Kidney epithelial cell (primary cell): ENCODE measurements around the gene SEC16B. TPM values are rescaled to one million over a fixed set of nuclear protein-coding genes. Genes with fewer than 3 reads are reported as not detected.

Source experiments
- DNase-seq: peaks from one replicate; pipeline ENCODE4 v3.0.0-alpha.2; 2010; ENCODE audit warnings: low read depth
- H3K27me3 ChIP-seq: 2 replicates; pipeline ENCODE4 v1.6.0; 2011; ENCODE audit warnings: low read length; ENCODE audit not compliant: control insufficient read depth, insufficient read depth
- H3K36me3 ChIP-seq: 2 replicates; pipeline ENCODE4 v1.5.1; 2011; ENCODE audit warnings: low read length; ENCODE audit not compliant: control insufficient read depth, insufficient read depth
- H3K4me3 ChIP-seq: 2 replicates; pipeline ENCODE4 v1.5.1; 2011; ENCODE audit warnings: low read depth, mild to moderate bottlenecking, control low read depth, low read length
- CTCF ChIP-seq: IDR thresholded peaks from 2 replicates; pipeline ENCODE4 v1.5.1; 2011; ENCODE audit warnings: mild to moderate bottlenecking, moderate library complexity, low read length, control low read depth, inconsistent platforms; ENCODE audit not compliant: insufficient read depth, poor library complexity, severe bottlenecking
- total RNA-seq: library from RNA; depleted of rRNA; stranded (reverse); fragments of >200 nt; gene quantifications from 2 replicates; pipeline ENCODE4 v1.2.3, GENCODE V29; 2015

Gene SEC16B
- total RNA-seq, 1 donor from 2014 or later: 0.96 TPM

GRCh38 chr1:177925006-177925405 is 44.9 kb downstream of the SEC16B start:
- Histone ChIP-seq H3K36me3 (no peaks in the 10 kb centered on the region), H3K4me3 (no peak overlapping the region), H3K27me3 (no peaks in the 10 kb centered on the region)
- no peak for TF ChIP-seq CTCF
- DNase-seq: no peak

DNA sequence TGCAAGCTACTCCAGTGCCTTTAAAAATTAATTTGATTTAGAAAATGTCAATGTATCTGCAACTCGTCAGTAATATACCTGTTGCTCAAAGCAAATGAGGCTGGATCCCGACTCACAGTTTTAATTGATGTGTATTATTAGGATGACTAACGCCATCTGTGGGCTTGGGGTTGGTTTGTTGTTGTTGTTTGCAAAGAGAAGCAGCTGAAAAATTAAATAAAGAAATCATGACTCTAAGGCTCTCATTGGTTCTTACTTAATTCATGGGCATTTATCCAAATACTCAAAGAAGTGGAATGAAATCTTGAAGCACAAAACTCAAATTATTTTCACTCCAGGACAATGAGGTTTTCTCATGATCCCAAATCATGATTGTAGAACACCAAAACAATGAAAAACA is 46.4 kb downstream of the SEC16B start:
- no peak for DNase-seq
- H3K27me3 ChIP-seq: no peaks in the 10 kb centered on the region
- no peak overlapping the region for H3K4me3 ChIP-seq
- no peaks in the 10 kb centered on the region for H3K36me3 ChIP-seq
- no peak for TF ChIP-seq CTCF

GRCh38 chr1:177922209-177922608 is 47.6 kb downstream of the SEC16B start:
- no peak for DNase-seq
- H3K36me3 ChIP-seq: no peaks in the 10 kb centered on the region
- no peak overlapping the region for H3K4me3 ChIP-seq
- TF ChIP-seq CTCF: no peak
- no peaks in the 10 kb centered on the region for H3K27me3 ChIP-seq

DNA sequence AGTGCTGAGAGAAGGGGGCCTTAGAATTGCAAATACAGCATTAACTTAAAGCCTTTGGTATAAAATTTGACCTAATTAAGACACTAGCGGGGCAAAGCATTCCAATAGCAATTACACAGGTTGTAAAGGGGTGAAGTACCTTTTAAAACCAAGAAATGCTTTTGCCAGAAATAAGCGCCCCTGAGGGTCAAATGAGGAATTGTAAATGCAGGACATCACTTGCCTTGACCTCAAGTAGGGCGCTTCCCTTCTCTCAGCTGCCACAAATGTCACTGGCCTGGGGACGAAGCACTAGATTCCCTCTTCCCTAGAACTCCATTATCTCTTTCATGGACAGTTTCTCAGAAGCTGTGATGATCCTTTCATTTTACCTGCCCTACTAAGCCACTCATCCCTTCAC is 48.3 kb downstream of the SEC16B start:
- TF ChIP-seq CTCF: no peak
- DNase-seq: no peak
- Histone ChIP-seq H3K36me3 (no peaks in the 10 kb centered on the region), H3K4me3 (no peak overlapping the region), H3K27me3 (no peaks in the 10 kb centered on the region)

GRCh38 chr1:177920091-177920490 is 49.8 kb downstream of the SEC16B start:
- no peak for TF ChIP-seq CTCF
- H3K4me3 ChIP-seq: no peak overlapping the region
- DNase-seq: no peak
- H3K27me3 ChIP-seq: no peaks in the 10 kb centered on the region
- no peaks in the 10 kb centered on the region for H3K36me3 ChIP-seq

- TF ChIP-seq CTCF: no peak
- no peak for DNase-seq
- no peaks in the 10 kb centered on the region for H3K27me3 ChIP-seq
- H3K4me3 ChIP-seq: no peak overlapping the region
- H3K36me3 ChIP-seq: no peaks in the 10 kb centered on the region
Observed at GRCh38 chr1:177915641-177916040, 54.2 kb downstream of the SEC16B start.
